ENCODE data around the gene RNF225. TPM values are rescaled to one million over a fixed set of nuclear protein-coding genes. Genes with fewer than 3 reads are reported as not detected.

The RNF225 gene
- total and polyA plus RNA-seq, 2 of the 13 experiments (the other 11 are each of a cell fraction or from before 2014, with no cell fraction given) = not detected

DNA sequence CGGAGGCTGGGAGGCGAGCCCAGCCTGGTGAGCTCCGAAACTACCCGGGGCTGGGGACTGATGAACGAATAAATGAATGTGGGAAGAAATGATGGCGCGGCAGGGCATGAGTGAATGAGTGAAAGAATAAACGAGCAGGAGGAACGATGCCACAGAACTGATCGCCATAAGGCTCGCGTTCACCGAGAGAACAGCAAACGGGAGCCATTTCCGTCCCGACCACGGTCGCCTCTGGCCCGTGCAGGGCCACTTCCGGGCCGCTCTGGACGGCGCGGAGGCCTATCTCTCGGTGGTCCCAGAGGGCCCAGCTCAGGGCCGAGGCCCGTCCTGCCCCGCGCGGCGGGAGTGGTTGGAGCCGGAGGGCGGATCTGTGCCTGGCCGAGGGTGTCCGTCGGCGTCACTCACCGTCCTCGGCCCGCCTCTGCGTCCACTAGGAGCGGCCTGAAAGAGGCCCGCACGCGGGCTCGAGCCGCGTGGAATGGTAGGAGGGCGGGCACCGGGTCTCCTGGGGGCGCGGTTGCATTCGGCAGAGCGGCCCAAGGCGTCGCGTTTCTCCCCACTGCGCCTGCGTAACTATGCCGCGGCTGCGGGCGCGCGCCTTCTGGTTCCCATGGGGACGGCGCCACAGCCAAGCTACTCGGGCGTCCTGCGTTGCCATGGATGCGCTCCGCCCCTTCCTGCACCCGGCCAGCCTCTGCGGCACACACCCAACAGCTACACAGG is 33.0 kb upstream of the RNF225 start, which contains the start of gene ZNF497 (continued):
- TF ChIP-seq ZNF20 (CRISPR knock-in tag; IDR thresholded peaks at IDR 0.05) = peak; percentile 65; the same call in 1 of the 2 replicates
- TF ChIP-seq ZSCAN30 (CRISPR knock-in tag; IDR thresholded peaks at IDR 0.05) = no peak
- peak; percentile 45; the same call in 1 of the 2 replicates for TF ChIP-seq NFYC (CRISPR knock-in tag; IDR thresholded peaks at IDR 0.05)
- TF ChIP-seq ZNF713 (CRISPR knock-in tag; IDR thresholded peaks at IDR 0.05) = no peak
- TF ChIP-seq ZNF296 (CRISPR knock-in tag; conservative IDR thresholded peaks at IDR 0.05) = no peak
- TF ChIP-seq ZNF629 (CRISPR knock-in tag; conservative IDR thresholded peaks at IDR 0.05) = no peak; the same call in 1 of the 2 replicates
- TF ChIP-seq MXD4 (CRISPR knock-in tag; IDR thresholded peaks at IDR 0.05) = peak; percentile 89
- no peak for TF ChIP-seq CENPX (CRISPR knock-in tag; IDR thresholded peaks at IDR 0.05)
- TF ChIP-seq TP53 (CRISPR knock-in tag; conservative IDR thresholded peaks at IDR 0.05) = peak; percentile 77; the same call in 1 of the 2 replicates
- no peak for TF ChIP-seq SUZ12 (IDR thresholded peaks at IDR 0.05; ENCODE audit: low read depth, low read length)
- 0 out of 2 replicates have a peak, but pooled peaks have one; percentile 21 for TF ChIP-seq HMGXB3 (CRISPR knock-in tag; IDR thresholded peaks at IDR 0.05; ENCODE audit: borderline replicate concordance)
- TF ChIP-seq, protein P1, sequence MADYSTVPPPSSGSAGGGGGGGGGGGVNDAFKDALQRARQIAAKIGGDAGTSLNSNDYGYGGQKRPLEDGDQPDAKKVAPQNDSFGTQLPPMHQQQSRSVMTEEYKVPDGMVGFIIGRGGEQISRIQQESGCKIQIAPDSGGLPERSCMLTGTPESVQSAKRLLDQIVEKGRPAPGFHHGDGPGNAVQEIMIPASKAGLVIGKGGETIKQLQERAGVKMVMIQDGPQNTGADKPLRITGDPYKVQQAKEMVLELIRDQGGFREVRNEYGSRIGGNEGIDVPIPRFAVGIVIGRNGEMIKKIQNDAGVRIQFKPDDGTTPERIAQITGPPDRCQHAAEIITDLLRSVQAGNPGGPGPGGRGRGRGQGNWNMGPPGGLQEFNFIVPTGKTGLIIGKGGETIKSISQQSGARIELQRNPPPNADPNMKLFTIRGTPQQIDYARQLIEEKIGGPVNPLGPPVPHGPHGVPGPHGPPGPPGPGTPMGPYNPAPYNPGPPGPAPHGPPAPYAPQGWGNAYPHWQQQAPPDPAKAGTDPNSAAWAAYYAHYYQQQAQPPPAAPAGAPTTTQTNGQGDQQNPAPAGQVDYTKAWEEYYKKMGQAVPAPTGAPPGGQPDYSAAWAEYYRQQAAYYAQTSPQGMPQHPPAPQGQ (CRISPR knock-in tag; IDR thresholded peaks at IDR 0.05; ENCODE audit: borderline replicate concordance) = no peak
- TF ChIP-seq ZNF703 (CRISPR knock-in tag; IDR thresholded peaks at IDR 0.05; ENCODE audit: borderline replicate concordance) = no peak
- TF ChIP-seq NAIF1 (CRISPR knock-in tag; IDR thresholded peaks at IDR 0.05; ENCODE audit: borderline replicate concordance) = peak; percentile 63; the same call in 1 of the 2 replicates
- no peak for TF ChIP-seq SOX6 (IDR thresholded peaks at IDR 0.05)
- TF ChIP-seq SOX6 (CRISPR knock-in tag; IDR thresholded peaks at IDR 0.05) = peak; percentile 26; the same call in 1 of the 2 replicates
- TF ChIP-seq NCOA1 (CRISPR knock-in tag; IDR thresholded peaks at IDR 0.05) = no peak
- peak; percentile 59 for TF ChIP-seq TEAD3 (CRISPR knock-in tag; optimal IDR thresholded peaks at IDR 0.05; ENCODE audit: borderline replicate concordance)
- peak; percentile 73; the same call in 1 of the 2 replicates for TF ChIP-seq ZNF232 (CRISPR knock-in tag; IDR thresholded peaks at IDR 0.05; ENCODE audit: borderline replicate concordance)
- 0 out of 2 replicates have a peak, but pooled peaks have one; percentile 36 for TF ChIP-seq GTF3A (CRISPR knock-in tag; conservative IDR thresholded peaks at IDR 0.05)
- TF ChIP-seq STAT5B (CRISPR knock-in tag; IDR thresholded peaks at IDR 0.05) = 0 out of 2 replicates have a peak, but pooled peaks have one; percentile 19
